Vagina (tissue), 2 donors: ENCODE measurements around the gene PITPNM1. TPM values are rescaled to one million over a fixed set of nuclear protein-coding genes. Genes with fewer than 3 reads are reported as not detected.
"Not testable (repeated sequence)": the region's sequence is repeated elsewhere in the genome, so short reads cannot be mapped to it uniquely, and the experiment has no call there.

Source experiments
- DNase-seq, 2 donors: peaks; one replicate each; pipeline ENCODE4 v3.0.0-alpha.2; 2017; ENCODE audit errors: extremely low spot score in 2 of 2
- H3K27ac ChIP-seq: fragments of 200-600 bp; sonication (generic); one replicate; pipeline ENCODE4 v1.5.1; 2019
- H3K27me3 ChIP-seq: fragments of 200-600 bp; sonication (generic); one replicate; pipeline ENCODE4 v1.5.1; 2019
- H3K36me3 ChIP-seq, 2 donors: fragments of 200-600 bp; sonication (generic); one replicate each; pipeline ENCODE4 v1.5.1; 2017 to 2019
- H3K4me1 ChIP-seq: fragments of 200-600 bp; sonication (generic); one replicate; pipeline ENCODE4 v1.5.1; 2019
- H3K4me3 ChIP-seq, 2 donors: fragments of 200-600 bp; sonication (generic); 1 replicate in 1 of 2; 2 replicates in 1 of 2; pipeline ENCODE4 v1.5.1; 2016 to 2019
- H3K9me3 ChIP-seq: fragments of 200-600 bp; sonication (generic); one replicate; pipeline ENCODE4 v1.5.1; 2019
- CTCF ChIP-seq, 3 experiments: fragments of 450-650 bp in 2 of 3; fragments of 200-600 bp in 1 of 3; sonication (generic) in 1 of 3; IDR thresholded peaks; one replicate each; pipeline ENCODE4 v1.5.1; 2017 to 2019; ENCODE audit warnings: antibody characterized with exemption in 3 of 3, mild to moderate bottlenecking in 2 of 3, moderate library complexity in 2 of 3
- POLR2A ChIP-seq, 2 donors: fragments of 450-650 bp; IDR thresholded peaks; one replicate each; pipeline ENCODE4 v1.6.1; 2017; ENCODE audit warnings: antibody characterized with exemption in 2 of 2, mild to moderate bottlenecking in 2 of 2, moderate library complexity in 2 of 2
- POLR2AphosphoS5 ChIP-seq, 2 donors: sonication (generic); formaldehyde crosslinking; IDR thresholded peaks; one replicate each; pipeline ENCODE4 v1.9.0; 2017; ENCODE audit warnings: antibody characterized with exemption in 2 of 2, mild to moderate bottlenecking in 2 of 2, low read depth in 1 of 2; ENCODE audit not compliant: insufficient read depth in 1 of 2
- intact Hi-C: fragments of 100-400 bp; cut with DNase I; formaldehyde crosslinking; loops from one replicate; pipeline ENCODE4 v1.15.1; 2023
- total RNA-seq: library from RNA; depleted of rRNA; stranded (reverse); fragments of >200 nt; gene quantifications from one replicate; pipeline ENCODE4 v1.2.3, GENCODE V29; 2016

Gene PITPNM1
- total RNA-seq, result 21.9 TPM

- DNase-seq, result no peak
- Histone ChIP-seq H3K4me1 (peaks cover 38% of the 10 kb centered on the region), H3K9me3 (no peaks in the 10 kb centered on the region), H3K36me3 (peaks cover 0 to 7% of the 10 kb centered on the region in 2 donors), H3K4me3 (peak within 1 kb of the TSS; percentile 57 to 72), H3K27ac (peak within 1 kb of the TSS; percentile 94), H3K27me3 (no peaks in the 10 kb centered on the region)
- peak in 1 of 2 donors; percentile 27 for TF ChIP-seq POLR2A (IDR thresholded peaks at IDR 0.05)
- no peak for TF ChIP-seq CTCF (IDR thresholded peaks at IDR 0.05)
- TF ChIP-seq POLR2AphosphoS5 (IDR thresholded peaks at IDR 0.05; ENCODE audit: insufficient read depth in 1 of 2, low read depth in 1 of 2), result no peak
- intact Hi-C loops, result loop anchor here (1.0 to 10.0 kb wide), 3 partner anchors 58 to 150 kb away; partner anchors contain the start of gene POLD4
Measured at GRCh38 chr11:67504950-67505581, at the start of gene PITPNM1. Gene PITPNM1 (minus strand): TSS chr11:67505363. CDS start chr11:67504180, 1,183 bp downstream.

DNA sequence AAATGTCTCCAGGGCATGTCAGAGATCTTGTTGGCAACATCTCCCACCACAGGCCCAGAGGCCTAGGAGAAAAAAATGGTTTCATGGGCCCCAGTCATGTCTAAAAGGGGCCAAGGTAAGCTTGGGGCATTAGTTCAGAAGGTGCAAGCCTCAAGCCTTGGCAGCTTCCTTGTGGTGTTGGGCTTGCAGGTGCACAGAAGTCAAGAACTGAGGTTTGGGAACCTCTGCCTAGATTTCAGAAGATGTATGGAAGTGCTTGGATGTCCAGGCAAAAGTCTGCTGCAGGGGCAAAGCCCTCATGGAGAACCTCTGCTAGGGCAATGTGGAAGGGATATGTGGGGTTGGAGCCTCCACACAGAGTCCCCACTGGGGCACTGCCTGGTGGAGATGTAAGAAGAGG, 46.5 kb upstream of the PITPNM1 start:
- H3K4me3 ChIP-seq, DNase-seq, H3K27ac ChIP-seq, intact Hi-C loops, H3K27me3 ChIP-seq, H3K9me3 ChIP-seq, H3K4me1 ChIP-seq, H3K36me3 ChIP-seq: not testable (repeated sequence)

- DNase-seq, result no peak
- Histone ChIP-seq H3K4me1 (no peaks in the 10 kb centered on the region), H3K36me3 (no peaks in the 10 kb centered on the region), H3K27me3 (no peaks in the 10 kb centered on the region), H3K4me3 (no peak overlapping the region), H3K9me3 (no peaks in the 10 kb centered on the region), H3K27ac (no peak overlapping the region)
- intact Hi-C loops, result no loop called here
- TF ChIP-seq CTCF (IDR thresholded peaks at IDR 0.05) (no peak), POLR2A (IDR thresholded peaks at IDR 0.05) (no peak), POLR2AphosphoS5 (IDR thresholded peaks at IDR 0.05; ENCODE audit: insufficient read depth in 1 of 2, low read depth in 1 of 2) (no peak)
Measured at GRCh38 chr11:67551127-67551526, 46.0 kb upstream of the PITPNM1 start.

- no peak for DNase-seq
- no peak overlapping the region for H3K4me3 ChIP-seq
- TF ChIP-seq CTCF (IDR thresholded peaks at IDR 0.05), result no peak
- TF ChIP-seq POLR2AphosphoS5 (IDR thresholded peaks at IDR 0.05; ENCODE audit: insufficient read depth in 1 of 2, low read depth in 1 of 2), result no peak
- TF ChIP-seq POLR2A (IDR thresholded peaks at IDR 0.05), result no peak
- intact Hi-C loops, result no loop called here
- no peaks in the 10 kb centered on the region for H3K36me3 ChIP-seq
- no peaks in the 10 kb centered on the region for H3K27me3 ChIP-seq
- no peaks in the 10 kb centered on the region for H3K4me1 ChIP-seq
- H3K27ac ChIP-seq, result no peak overlapping the region
- no peaks in the 10 kb centered on the region for H3K9me3 ChIP-seq
Measured at GRCh38 chr11:67548555-67549110, 43.5 kb upstream of the PITPNM1 start.

DNA sequence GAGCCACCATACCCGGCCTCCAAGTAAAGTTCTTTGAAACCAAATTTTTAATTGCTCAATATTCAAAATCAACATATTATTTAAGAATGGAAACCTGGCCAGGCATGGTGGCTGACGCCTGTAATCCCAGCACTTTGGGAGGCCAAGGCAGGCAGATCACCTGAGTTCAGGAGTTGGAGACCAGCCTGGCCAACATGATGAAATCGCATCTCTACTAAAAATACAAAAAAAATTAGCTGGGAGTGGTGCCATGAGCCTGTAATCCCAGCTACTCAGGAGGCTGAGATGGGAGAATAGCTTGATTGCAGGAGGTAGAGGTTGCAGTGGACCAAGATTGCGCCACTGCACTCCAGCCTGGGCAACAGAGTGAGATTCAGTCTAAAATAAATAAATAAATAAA, 42.9 kb upstream of the PITPNM1 start:
- DNase-seq, H3K36me3 ChIP-seq, H3K4me3 ChIP-seq, H3K9me3 ChIP-seq, H3K27ac ChIP-seq, intact Hi-C loops, H3K4me1 ChIP-seq, H3K27me3 ChIP-seq: not testable (repeated sequence)

- H3K27me3 ChIP-seq, result no peaks in the 10 kb centered on the region
- intact Hi-C loops, result no loop called here
- no peaks in the 10 kb centered on the region for H3K36me3 ChIP-seq
- no peak for DNase-seq
- no peak overlapping the region for H3K27ac ChIP-seq
- no peak overlapping the region for H3K4me3 ChIP-seq
- TF ChIP-seq POLR2A (IDR thresholded peaks at IDR 0.05) (no peak), POLR2AphosphoS5 (IDR thresholded peaks at IDR 0.05; ENCODE audit: insufficient read depth in 1 of 2, low read depth in 1 of 2) (no peak), CTCF (IDR thresholded peaks at IDR 0.05) (no peak)
- H3K4me1 ChIP-seq, result no peaks in the 10 kb centered on the region
- no peaks in the 10 kb centered on the region for H3K9me3 ChIP-seq
Measured at GRCh38 chr11:67545280-67545679, 40.1 kb upstream of the PITPNM1 start.
